HG03521 (cell line): ENCODE results near the gene EGFL6.
A peak's percentile ranks its signal among the peaks of the same experiment; 100 is the strongest.
"Not testable (repeated sequence)": the region's sequence is repeated elsewhere in the genome, so short reads cannot be mapped to it uniquely, and the experiment has no call there.

Experiments
- ATAC-seq: cut with Tn5 transposase; IDR thresholded peaks from one replicate; pipeline ENCODE4 v1.9.1; 2021; ENCODE audit warnings: mild to moderate bottlenecking, moderate library complexity; ENCODE audit not compliant: unreplicated experiment

The EGFL6 gene

GRCh38 chrX:13652287-13652793 lies 82.9 kb downstream of the EGFL6 start:
- no peak for ATAC-seq

GRCh38 chrX:13652850-13653693 lies 83.7 kb downstream of the EGFL6 start, which contains the start of gene TCEANC:
TCEANC (plus strand) TSS chrX:13653141; CDS start chrX:13662509, 9,368 bp downstream.
- ATAC-seq, result peak; percentile 92

- ATAC-seq, result no peak
Measured at GRCh38 chrX:13654116-13654515, 84.7 kb downstream of the EGFL6 start.

GRCh38 chrX:13655674-13656073 lies 86.3 kb downstream of the EGFL6 start:
- no peak for ATAC-seq

GRCh38 chrX:13658602-13659001 lies 89.2 kb downstream of the EGFL6 start:
- ATAC-seq, result no peak

GRCh38 chrX:13659063-13659462 lies 89.7 kb downstream of the EGFL6 start:
- no peak for ATAC-seq

- no peak for ATAC-seq
Measured at GRCh38 chrX:13661735-13662288, 92.4 kb downstream of the EGFL6 start.

- ATAC-seq, result no peak
Measured at GRCh38 chrX:13662355-13662791, 93.0 kb downstream of the EGFL6 start.

GRCh38 chrX:13664020-13664419 lies 94.6 kb downstream of the EGFL6 start:
- no peak for ATAC-seq

GRCh38 chrX:13666836-13667235 lies 97.4 kb downstream of the EGFL6 start:
- no peak for ATAC-seq

- no peak for ATAC-seq
Measured at GRCh38 chrX:13667919-13668318, 98.5 kb downstream of the EGFL6 start.

- peak; percentile 61 for ATAC-seq
Measured at GRCh38 chrX:13669246-13669737, 99.9 kb downstream of the EGFL6 start.

GRCh38 chrX:13669755-13670154 lies 100.4 kb downstream of the EGFL6 start:
- ATAC-seq, result not testable (repeated sequence)

GRCh38 chrX:13670197-13670596 lies 100.8 kb downstream of the EGFL6 start:
- no peak for ATAC-seq

- ATAC-seq, result no peak
Measured at GRCh38 chrX:13673016-13673415, 103.6 kb downstream of the EGFL6 start.

GRCh38 chrX:13676885-13677284 lies 107.5 kb downstream of the EGFL6 start:
- no peak for ATAC-seq

GRCh38 chrX:13679700-13680099 lies 110.3 kb downstream of the EGFL6 start:
- ATAC-seq, result not testable (repeated sequence)

- no peak for ATAC-seq
Measured at GRCh38 chrX:13681595-13681994, 112.2 kb downstream of the EGFL6 start.
